GM19035 (cell line): Measurements from ENCODE around the gene CDHR5.

Experiments
- ATAC-seq: cut with Tn5 transposase; IDR thresholded peaks from one replicate; pipeline ENCODE4 v1.9.1; 2021; ENCODE audit not compliant: unreplicated experiment

The CDHR5 gene

DNA sequence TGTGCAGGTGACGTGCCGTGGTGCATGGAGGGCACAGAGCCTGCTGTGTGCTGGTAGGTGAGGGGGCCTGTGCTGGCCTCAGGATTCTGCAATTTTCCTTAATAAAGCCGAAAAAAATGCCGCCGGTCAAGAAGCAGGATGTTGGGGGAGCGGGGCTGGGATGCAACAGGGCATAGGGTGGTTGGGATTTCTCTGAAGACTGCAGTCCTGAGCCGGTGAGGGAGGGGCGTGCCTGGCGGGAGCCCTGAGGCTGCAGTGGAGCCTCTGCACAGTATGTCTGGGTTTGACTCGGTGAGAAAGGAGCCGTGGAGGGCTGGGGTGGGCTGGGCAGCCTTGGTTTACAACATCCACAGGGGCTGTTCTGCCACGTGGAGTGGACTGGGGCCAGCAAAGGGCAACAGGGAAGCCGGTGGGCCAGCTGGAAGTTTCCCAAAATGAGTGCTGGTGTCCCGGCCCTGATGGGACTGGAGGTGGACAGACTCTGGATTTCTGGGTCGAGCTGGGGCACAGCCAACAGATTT, 1.3 kb downstream of the CDHR5 start:
- no peak for ATAC-seq

DNA sequence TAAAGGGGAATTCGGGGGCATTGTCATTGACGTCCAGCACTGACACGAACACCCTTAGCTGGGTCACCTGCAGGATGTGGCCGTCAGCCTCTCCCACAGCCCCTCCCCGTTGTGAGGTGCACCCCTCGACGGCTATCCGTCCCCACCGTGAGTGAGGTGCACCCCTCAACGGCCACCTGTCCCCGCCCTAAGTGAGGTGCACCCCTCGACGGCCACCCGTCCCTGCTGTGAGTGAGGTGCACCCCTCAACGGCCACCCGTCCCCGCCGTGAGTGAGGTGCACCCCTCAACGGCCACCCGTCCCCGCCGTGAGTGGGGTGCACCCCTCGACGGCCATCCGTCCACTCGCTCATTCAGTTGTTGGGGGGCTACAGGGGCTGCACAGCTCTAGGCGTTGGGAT, 2.9 kb downstream of the CDHR5 start:
- ATAC-seq = no peak

DNA sequence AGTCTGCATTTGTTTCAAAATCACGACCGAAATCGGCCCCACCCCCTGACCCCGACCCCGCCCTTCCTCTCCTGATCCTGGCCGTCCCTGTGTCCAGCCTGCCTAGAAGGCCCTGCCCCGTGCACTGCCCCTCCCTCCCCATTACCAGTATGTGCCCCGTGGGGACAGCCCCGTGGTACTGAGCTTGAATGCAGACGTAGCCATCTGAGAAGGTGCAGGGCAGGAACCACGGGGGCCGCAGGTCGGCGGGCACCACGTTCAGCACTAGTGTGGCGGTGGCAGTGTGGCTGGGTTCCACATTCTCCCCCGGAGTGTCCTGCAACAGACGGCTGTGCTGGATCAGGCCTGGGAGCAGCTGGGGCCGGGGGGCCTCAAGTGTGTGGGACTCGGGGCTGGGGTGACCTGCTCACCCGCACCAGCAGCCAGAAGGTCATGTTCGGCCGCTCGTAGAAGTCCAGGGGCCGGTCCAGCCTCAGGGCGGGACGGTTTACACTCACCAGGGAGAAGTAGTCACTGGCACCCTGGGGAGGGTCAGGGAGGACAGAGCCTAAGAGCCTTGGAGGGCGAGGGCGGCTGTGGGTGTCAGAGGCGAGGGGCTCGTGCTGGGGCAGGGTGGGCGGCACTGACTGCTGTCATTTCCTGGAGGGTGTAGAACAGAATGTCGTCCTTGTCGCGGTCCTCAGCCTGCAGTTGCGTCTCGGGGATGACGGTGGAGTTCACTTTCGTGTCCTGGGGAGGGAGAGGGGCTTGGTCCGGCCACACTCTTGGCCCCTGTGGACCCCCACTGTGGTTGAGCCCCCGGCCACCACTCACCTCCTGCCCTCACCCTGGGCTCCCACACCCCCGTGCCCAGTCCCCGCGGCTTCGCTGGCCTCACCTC, 3.6 kb downstream of the CDHR5 start:
- ATAC-seq = no peak

DNA sequence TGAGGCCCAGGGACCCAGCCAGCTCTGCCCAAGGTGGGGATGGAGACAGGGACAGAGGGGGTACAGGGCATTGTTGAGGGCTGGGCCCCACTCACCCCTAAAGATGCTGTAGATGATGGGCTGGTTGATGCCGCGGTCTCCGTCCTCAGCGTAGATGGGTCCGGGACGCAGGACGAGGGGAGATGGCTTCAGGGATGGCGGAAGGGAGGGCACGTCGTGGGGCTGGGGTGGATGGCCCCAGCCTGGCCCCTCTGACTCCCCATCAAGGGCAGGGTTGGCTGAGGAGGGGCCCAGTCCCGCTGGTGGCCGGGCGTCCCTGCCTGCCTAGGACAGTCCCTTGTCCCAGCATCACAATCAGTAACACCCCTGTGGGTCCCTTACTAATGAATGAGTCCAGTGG, 4.6 kb downstream of the CDHR5 start:
- ATAC-seq = no peak

DNA sequence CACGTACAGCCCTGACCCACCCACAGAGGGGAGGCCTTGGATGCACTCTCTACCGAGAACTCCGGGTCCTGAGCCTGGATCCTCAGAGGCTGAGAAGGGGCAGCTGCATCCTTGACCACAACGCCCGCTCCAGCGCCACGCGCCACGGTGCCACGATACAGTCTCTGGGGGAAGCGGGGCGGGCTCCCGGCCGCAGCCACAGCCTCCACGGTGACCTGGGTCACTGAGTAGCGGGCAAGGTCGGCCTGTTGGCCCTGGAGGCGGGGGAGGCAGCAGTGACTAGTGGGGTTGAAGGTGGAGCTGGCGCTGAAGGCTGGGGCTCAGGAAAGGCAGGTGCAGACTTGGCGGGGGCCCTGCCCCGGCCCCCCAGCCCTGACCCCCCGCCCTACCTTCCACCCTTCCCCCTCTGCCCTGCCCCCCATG, 5.1 kb downstream of the CDHR5 start:
- no peak for ATAC-seq

DNA sequence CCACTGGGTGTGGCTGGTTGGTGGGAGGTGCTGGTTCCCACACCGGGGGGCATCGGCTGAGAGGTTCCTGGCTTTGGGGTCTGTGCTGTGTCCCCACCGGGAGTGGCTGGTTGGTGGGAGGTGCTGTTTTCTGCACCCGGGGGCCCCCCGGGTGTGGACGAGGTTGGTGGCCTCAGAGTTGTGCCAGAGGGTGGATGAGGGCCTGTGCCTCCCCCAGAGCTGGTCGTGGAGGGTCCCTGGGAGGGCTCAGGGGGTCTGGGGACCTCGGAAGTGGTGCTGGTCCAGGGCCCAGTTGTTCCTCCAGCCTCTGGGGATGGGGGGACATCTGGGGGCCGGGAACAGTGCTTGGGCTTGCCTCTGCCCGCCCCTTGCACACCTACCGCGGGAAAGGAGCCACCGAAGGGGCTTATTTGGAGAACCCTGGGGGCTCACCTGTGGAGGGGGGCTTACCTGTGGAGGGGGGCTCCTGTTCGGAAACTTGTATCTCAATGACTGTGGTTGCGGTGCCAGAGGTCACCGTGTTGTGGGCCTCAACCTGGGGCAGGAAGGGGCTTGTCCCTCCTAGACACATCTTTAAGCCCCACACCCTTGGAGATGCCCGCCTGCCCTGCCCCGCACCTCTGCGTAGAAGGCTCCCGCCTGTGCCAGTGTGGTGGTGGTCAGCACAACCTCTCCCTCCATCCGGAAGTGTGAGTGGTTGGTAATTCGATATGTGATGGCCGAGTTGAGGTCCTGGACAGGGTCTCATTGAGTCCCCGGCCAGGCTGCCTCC, 5.7 kb downstream of the CDHR5 start:
- no peak for ATAC-seq

DNA sequence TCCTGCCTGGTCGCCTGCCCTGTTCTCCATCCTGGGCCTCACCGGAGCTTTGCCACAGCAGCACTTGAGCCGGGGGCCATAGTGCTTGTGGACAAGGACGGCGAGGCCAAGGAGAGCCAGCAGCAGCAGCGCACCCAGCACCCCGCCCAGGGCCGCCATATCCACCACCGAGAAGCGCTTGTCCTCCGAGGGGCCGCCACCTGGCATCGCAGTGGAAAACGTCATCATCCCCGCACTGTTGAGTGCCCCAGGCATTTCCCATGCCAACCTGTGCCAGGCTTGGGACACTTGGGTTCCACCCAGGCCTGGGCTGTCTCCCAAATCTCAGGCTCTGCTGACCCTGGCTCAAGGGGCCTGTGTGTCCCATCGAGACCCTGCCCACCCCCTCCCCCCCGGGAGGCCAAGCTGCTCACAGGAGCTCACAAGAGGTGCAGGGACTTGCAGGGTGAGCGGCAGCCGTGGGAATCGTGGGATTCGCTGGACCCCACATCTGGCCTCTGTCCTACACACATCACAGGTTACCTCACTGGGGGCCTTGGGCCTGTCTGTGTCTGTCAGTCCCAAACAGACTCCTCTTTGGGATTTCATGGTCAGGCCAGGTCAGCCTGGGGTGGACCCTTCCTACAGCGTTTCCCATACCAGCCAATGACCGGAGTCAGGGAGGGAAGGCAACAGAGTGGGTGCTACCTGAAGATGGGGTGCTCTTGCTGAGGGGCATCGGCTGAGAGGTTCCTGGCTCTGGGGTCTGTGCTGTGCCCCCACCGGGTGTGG, 6.7 kb downstream of the CDHR5 start:
- ATAC-seq = no peak

DNA sequence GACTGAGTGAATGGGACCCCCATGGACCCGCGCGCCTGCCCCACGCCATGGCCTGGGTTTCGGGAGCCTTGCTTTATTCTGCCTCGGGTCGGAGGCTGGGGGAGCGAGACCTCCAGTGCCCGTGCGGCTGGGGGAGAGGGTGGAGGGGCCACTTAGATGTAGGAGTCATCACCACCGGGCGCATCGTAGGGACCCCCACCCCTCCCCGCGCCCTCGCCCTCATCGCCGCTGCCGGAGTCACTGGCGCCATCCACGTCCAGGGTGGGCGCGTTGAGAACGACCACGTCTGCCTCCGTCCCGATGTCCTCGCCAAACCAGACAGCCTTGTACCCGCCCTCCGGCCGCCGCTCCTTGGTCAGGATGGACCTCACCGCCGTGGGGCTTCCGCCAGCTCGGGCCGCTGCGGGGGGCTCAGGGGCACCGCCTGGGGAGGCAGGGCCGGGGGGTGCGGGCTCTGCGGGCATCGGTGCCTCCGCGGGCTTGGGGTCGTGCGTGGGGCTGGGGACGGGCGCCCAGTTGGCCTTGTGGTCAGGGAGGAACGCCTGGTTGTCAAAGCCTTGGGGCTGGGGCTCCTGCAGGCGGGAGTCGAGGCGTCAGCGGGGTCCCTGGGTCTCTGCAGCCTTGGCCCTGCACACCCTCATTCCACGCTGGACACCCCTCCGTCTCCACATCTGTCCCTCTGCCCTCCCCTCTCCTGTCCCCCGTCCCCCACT, 7.4 kb downstream of the CDHR5 start:
- ATAC-seq = no peak

DNA sequence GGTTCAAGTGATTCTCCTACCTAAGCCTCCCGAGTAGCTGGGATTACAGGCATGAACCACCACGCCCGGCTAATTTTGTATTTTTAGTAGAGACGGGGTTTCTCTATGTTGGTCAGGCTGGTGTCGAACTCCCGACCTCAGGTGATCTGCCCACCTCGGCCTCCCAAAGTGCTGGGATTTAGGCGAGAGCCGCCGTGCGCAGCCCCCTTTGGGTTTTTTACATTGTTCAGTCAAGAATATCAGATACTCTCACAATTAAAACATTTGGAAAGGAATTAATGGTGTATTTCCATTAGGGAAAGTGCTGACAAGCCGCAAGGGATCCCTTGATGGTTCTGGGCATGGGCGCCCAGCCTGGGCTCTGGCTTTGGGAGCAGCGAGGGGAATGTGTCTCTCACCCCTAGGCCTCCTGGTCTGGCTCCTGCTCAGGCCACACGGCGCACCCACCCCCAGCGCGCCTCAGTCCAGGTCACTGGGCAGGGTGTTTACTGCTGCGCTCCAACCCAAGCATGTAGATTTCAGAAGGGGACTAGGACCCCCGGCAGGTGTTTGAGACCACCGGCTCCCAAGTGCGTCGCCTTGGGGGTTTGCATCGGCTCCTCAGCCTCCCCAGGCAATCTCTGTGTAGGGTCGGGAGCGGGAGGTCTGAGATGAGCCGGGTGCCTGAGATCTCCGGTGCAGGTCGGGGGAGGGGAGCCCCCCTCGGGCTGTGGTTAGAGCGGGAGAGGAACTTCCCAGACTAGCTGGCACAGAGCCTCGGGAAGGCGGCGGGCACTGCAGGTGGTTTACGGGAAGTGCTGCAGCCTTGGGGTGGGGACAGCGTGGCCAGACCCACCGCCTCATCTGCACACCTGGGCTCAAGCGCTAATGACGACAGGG, 8.2 kb downstream of the CDHR5 start:
- no peak for ATAC-seq

DNA sequence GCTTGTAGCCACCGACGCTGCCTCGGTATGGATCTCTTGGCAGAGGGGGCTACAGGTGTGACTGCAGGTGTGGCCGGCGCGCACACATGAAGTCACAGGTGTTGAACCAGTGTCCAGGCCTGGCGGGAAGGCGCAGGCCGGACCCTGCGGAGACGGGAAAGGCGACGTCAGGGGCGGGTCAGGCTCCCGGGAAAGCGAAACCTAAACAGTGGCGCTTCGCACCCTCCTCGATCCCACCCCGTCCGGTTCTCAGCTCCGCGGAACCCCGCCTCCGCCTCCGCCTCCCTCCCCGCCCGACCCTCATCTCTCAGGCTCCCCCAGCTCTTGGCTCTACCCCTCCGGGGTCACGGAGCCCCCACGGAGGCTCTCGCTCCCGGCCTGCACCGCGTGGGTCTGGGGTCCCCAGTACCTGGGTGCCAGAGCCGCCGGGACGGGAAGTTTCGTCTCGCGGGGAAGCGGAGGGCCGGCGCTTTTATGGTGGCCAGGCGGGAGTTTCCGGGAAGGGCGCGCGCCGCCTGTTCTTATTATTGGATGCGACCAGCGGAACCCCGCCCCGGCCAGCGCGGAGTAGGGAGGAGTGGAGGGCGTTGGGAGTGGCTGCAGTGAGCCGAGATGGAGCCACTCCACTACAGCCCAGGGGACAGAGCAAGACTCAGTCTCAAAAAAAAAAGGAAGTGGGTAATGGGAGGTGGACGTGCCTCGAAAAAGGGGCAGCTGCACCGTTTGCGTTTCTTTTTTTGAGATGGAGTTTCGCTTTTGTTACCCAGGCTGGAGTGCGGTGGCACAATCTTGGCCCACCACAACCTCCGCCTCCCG, 9.0 kb downstream of the CDHR5 start, which contains the start of gene IRF7:
Gene IRF7, minus strand, starts transcription at position 447 of the 816 bp plus-strand sequence. CDS start 586 bp downstream, outside the sequence.
- ATAC-seq = peak; percentile 81

DNA sequence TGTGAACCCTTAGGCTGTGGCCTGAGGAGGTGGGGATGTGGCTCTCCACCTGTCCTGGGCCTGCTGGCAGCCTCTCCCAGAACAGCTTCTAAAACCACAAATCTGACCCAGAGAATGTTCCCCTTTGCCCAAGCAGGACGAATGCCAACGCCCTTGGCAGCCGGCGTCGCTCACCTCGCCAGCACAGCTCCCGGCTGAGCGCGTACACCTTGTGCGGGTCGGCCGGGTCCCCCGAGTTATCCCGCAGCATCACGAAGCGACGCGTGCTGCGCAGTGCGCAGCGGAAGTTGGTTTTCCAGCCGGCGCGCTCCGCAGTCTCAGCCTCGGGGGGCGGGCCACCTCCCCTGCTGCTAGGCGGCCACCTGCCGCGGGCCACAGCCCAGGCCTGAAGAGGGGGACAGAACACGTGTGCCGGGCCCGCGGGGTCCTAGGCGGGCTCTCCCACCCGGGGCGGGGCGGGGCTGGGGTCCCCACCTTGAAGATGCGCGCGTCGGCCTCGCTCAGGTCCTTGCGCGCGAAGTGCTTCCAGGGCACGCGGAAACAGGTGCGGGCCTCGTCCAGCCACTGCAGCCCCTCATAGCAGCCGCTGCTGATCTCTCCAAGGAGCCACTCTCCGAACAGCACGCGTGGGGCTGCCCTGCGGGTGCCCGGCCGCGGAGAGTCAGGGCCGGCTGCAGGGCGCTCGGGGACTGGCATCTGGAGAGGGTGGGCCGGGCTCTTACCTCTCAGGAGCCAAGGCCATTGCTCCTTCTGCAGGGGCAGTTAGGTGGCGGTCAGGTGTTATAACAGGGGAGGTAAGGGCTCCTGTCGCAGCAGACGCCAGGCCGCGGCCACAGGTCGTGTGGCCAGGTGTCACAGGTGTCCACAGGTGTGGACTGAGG, 9.9 kb downstream of the CDHR5 start:
- ATAC-seq = no peak

DNA sequence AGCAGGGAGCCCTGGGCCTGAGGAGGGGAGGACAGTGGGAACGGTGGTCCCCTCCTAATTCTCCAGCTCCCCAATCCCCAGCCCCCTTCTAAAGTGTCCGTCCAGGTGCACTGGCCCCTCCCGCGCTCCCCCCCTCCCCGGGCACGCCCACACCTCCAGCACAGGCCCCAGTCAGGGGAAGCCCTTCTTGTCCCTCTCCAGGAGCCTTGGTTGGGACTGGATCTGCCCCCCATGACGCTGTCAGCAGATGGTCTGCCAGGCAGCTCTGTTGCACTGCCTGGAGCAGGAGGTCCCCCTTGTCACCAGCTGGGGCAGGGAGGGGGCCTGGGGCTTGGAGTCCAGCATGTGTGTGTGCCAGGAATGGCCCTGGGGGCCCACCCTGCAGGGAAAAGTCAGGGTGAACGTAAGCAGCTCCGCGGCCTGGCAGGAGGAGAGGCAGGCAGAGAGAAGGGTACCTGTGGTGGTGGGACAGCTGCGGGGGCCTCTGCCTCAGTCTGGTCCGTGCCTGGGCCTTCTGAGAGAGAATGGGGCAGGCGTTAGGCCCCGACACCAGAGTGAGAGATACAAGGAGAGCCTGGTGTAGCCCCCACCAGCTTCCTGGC, 10.6 kb downstream of the CDHR5 start:
- ATAC-seq = no peak

DNA sequence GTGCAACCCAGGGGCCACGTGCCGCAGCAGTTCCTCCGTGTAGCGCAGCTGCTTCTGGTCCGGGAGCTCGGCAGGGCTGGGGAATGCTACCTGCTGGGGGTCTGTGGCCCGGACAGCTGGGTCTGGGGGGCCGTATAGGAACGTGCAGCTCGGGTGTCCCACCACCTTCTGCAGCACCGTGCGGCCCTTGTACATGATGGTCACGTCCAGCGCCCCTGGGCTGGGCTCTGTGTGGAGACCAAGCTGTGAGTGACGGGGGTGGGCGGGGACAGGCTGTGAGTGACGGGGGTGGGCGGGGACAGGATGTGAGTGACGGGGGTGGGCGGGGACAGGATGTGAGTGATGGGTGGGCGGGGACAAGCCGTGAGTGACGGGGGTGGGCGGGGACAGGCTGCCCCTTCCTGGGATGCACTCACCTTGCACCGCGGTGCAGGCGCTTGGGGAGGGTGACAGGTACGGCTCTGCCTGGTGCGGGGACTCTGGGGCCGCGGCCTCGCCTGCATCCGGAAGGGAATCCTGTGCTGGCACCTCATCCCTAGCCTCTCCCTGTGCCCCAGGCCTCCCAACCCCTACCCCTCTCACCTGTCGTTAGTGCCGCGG, 11.3 kb downstream of the CDHR5 start:
- ATAC-seq = no peak

DNA sequence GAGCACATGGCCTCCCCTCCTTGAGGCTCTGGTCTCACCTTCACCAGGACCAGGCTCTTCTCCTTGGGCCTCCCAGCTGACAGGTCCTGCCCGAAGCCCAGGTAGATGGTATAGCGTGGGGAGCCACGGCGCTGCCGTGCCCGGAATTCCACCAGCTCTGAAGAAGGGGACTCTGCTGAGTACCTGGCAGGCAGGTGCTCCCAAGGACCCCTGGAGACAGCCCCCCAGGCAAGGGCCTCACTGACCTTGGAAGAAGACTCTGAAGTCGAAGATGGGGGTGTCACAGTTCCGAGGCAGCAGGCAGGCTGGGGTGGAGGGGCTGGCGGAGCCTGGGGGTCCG, 11.8 kb downstream of the CDHR5 start:
- ATAC-seq = no peak

DNA sequence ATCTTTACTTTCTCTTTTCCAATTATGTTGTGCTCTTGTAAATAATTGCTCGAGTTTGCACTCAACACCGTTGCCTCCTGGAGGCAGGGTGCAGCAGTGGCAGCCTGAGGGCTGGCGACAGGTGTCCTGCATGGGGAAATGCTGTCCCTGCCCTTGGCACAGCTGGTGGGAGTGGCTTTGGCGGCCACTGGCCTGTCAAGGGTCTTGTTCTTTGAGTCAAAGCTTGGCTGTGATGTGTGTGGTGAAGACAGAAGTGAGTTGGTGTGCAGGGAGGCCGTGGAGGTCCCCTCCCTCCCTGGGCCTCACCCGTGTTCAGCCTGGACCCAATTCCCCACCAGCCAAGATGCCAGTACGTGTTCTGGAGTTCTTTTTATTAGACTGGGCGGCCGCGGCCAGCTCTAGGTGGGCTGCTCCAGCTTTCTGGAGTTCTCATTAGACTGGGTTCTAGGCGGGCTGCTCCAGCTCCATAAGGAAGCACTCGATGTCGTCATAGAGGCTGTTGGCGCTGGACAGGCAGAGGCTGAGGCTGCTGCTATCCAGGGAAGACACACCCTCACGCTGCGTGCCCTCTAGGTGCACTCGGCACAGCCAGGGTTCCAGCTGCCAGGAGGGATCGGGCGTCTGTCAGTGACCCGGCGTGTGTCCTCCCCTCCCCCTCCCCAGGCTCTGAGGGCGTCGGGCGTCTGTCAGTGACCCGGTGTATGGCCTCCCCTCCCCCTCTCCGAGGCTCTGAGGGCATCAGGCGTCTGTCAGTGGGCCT, 12.4 kb downstream of the CDHR5 start:
- ATAC-seq = no peak
